Heart right ventricle (tissue), 16 donors: ENCODE data around the gene IQSEC1. TPM values are rescaled to one million over a fixed set of nuclear protein-coding genes. Genes with fewer than 3 reads are reported as not detected.

Experiments
- ATAC-seq, 8 donors: fragments of 200-7000 bp; cut with Tn5 transposase; one replicate each; pipeline ENCODE4 v1.9.1; 2020; ENCODE audit warnings: mild to moderate bottlenecking in 8 of 8, moderate library complexity in 8 of 8, moderate number of reproducible peaks in 1 of 8
- DNase-seq, 2 donors: peaks; one replicate each; pipeline ENCODE4 v3.0.0-alpha.2; 2020
- H3K27ac ChIP-seq, 10 donors: fragments of 200-600 bp; sonication (generic) in 2 of 10; one replicate each; pipeline versions ENCODE4 v1.5.0 to v1.8.0; 2020 to 2022; ENCODE audit warnings: mild to moderate bottlenecking in 3 of 10
- H3K27me3 ChIP-seq, 7 donors: fragments of 200-600 bp; one replicate each; pipeline ENCODE4 v1.8.0; 2021 to 2022; ENCODE audit warnings: mild to moderate bottlenecking in 2 of 7
- H3K36me3 ChIP-seq, 9 donors: fragments of 200-600 bp; sonication (generic) in 1 of 9; one replicate each; pipeline versions ENCODE4 v1.5.0 to v1.8.0; 2020 to 2022; ENCODE audit warnings: mild to moderate bottlenecking in 2 of 9
- H3K4me1 ChIP-seq, 9 donors: fragments of 200-600 bp; sonication (generic) in 1 of 9; one replicate each; pipeline versions ENCODE4 v1.5.0 to v1.8.0; 2020 to 2022; ENCODE audit warnings: mild to moderate bottlenecking in 4 of 9
- H3K4me3 ChIP-seq, 10 donors: fragments of 200-600 bp; sonication (generic) in 2 of 10; one replicate each; pipeline versions ENCODE4 v1.5.0 to v1.8.0; 2020 to 2022; ENCODE audit warnings: mild to moderate bottlenecking in 7 of 10, moderate library complexity in 2 of 10
- H3K9me3 ChIP-seq, 11 donors: fragments of 200-600 bp in 10 of 11; sonication (generic) in 2 of 11; one replicate each; pipeline versions ENCODE4 v1.5.0 to v1.8.0; 2013 to 2022; ENCODE audit warnings: mild to moderate bottlenecking in 2 of 11, control low read depth in 1 of 11, moderate library complexity in 1 of 11
- WGBS, 2 donors: extraction: QIAGEN DNeasy Blood & Tissue Kit; methylation state at CpG; one replicate each; pipeline ENCODE4 v1.1.7; 2013; ENCODE audit warnings: inconsistent platforms in 1 of 2; 5-methylcytosine and 5-hydroxymethylcytosine counted together
- intact Hi-C, 10 donors: fragments of 100-400 bp; cut with DNase I; formaldehyde crosslinking; loops; one replicate each; pipeline versions ENCODE4 v1.11.1 to v1.14.2; 2022
- polyA plus RNA-seq, 2 donors: library from polyadenylated mRNA; stranded (reverse); fragments of 200-250 nt; gene quantifications; one replicate each; pipeline ENCODE4 v1.2.3, GENCODE V29; 2013
- total RNA-seq, 10 donors: library from RNA; stranded (reverse); fragmentation: NEBNext Ultra II Directional in 3 of 10; extraction: Animal tissue kit (Norgen Biotek cat#: 25700) in 3 of 10; gene quantifications; one replicate each; pipeline versions ENCODE4 v1.2.1 to v1.2.4, GENCODE V29; 2021 to 2023
- TF ChIP-seq, protein P1 (sequence below), 9 donors: fragments of 200-600 bp; sonication (generic) in 2 of 9; IDR thresholded peaks; one replicate each; pipeline versions ENCODE4 v1.5.0 to v1.8.0; 2021 to 2022; ENCODE audit warnings: antibody characterized with exemption in 9 of 9, mild to moderate bottlenecking in 5 of 9, moderate library complexity in 1 of 9
- donor health status: Arrhythmogenic right ventricular cardiomyopathy.
- donor health status: ischemic (EF 13 %, LVEDD 7.1; RV severe dilation, severe dysfunction).
- donor health status: healthy with polysubstance abuse.
- donor health status: DM: no; HTN: yes; CAD: no.
- donor health status: DM: no; HTN: no; CAD: no.
- donor health status: ischemic (EF 25% LVEDD 6.9; RV normal size, moderate dysfunction).
- donor health status: ischemic (EF 25% LVEDD 5.7; RV mildly dilated, moderate dysfunction).
- donor health status: healthy.
- donor health status: DM: yes; HTN: yes; CAD: no.
- donor health status: Ischemic cardiomyopathy.
- donor health status: ischemic (EF 35%, LVEDD 5.7; RV mildly dilated, moderate dysfunction).
- donor health status: nonischemic (EF 11% LVEDD 7.7; RV severe dilation, severe dysfunction).
- donor health status: DM: yes; HTN: yes; CAD: no.
- donor health status: PGD.
- donor health status: ischemic (EF 29% LVEDD 5.4; RV normal size, mild dysfunction).
- donor health status: nonischemic (EF 23%, LVEDD 6.1; RV moderate dilation, normal function).

Gene IQSEC1
- total and polyA plus RNA-seq, 12 donors: 13.1 to 73.9 (median 60.4) TPM

DNA sequence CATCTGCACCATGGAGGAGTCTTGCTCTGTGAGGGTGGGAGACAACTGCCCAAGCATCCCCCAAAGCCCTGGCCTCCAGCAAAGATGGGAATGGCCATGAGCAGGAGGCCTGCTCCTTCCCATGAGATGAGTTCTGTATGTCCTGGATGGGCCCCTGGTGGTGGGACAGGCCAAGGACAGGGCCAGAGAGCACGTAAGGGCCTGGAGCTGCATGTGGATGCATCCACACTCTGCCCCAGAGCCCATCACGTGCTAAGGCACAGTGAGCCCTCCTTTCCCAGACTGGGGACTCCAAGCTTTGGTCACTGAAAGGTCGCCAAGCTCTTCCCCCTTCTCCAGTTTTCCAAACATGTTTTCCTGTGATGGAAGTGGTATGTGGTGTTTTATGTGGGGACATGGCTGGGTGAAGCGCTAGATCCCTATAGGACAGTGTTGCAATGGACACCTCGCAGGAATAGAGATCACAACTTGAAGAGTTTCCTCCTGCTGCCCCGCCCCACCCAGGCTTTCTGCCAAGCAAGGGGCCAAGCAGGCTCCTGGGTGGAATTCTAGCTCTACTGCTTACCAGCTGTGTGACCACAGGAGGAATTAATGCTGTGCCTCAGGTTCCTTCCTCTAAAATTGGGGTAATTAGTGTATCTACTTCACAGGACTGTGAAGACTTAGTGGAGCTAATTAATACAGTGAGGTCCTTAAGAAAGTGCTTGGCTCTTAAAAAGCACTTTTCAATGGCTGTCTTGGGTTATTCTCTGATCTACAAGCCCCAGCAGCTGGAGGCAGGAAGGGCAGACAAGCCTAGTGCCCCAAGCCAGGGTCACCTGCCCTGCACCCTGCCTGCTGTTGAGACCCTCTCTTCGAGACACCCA lies 125.5 kb downstream of the IQSEC1 start:
- H3K36me3 ChIP-seq: peaks cover 0 to 9% (median 0%) of the 10 kb centered on the region in 9 donors

DNA sequence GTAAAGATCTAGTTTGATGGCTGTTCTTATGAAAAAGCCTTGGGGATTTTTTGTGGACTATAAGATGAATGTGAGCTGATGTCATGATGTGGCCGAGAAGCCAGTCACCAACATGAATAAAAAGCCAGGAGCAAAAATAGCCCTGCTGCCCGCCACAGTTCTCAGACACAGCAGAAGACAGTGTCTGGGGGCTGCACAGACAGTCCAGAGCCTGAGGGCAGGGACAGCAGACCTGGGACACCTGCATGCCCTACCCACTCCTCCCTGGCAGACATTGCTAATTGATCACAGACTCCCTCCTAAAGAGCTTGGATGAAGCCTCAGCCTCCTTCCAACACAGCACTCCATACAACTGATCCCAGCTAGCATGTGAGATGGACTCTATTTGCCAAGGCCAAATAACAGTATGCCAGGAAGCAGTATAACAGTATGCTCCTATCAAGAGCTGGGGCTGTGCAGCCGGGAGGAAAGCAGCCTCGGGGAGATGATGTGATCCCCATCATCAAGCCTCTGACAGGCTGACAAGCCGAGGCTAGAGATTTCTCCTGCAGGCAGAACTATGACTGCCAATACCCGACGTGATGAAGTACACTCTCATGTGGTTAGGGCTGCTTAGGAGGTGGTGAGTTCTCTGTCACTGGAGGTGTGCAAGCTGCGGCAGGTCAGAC lies 126.4 kb downstream of the IQSEC1 start:
- intact Hi-C loops: no loop called here
- peak in 1 of 8 donors; percentile 6 for ATAC-seq
- Histone ChIP-seq H3K36me3 (peaks cover 0 to 18% (median under 1%) of the 10 kb centered on the region in 9 donors), H3K27ac (peak overlapping the region in 7 of 10 donors; percentile 8 to 36 (median 23)), H3K27me3 (no peaks in the 10 kb centered on the region), H3K4me3 (no peak overlapping the region), H3K4me1 (peaks cover 46 to 97% (median 84%) of the 10 kb centered on the region in 9 donors), H3K9me3 (no peaks in the 10 kb centered on the region)
- TF ChIP-seq, protein P1, sequence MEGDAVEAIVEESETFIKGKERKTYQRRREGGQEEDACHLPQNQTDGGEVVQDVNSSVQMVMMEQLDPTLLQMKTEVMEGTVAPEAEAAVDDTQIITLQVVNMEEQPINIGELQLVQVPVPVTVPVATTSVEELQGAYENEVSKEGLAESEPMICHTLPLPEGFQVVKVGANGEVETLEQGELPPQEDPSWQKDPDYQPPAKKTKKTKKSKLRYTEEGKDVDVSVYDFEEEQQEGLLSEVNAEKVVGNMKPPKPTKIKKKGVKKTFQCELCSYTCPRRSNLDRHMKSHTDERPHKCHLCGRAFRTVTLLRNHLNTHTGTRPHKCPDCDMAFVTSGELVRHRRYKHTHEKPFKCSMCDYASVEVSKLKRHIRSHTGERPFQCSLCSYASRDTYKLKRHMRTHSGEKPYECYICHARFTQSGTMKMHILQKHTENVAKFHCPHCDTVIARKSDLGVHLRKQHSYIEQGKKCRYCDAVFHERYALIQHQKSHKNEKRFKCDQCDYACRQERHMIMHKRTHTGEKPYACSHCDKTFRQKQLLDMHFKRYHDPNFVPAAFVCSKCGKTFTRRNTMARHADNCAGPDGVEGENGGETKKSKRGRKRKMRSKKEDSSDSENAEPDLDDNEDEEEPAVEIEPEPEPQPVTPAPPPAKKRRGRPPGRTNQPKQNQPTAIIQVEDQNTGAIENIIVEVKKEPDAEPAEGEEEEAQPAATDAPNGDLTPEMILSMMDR (IDR thresholded peaks at IDR 0.05): no peak
- DNase-seq: no peak
- 39 to 43% methylated on average over 8 of the region's 8 CpGs for WGBS, 2 donors

More for the DNA sequence above, 125.5 kb downstream of the IQSEC1 start:
- DNase-seq (peak in 1 of 2 donors; percentile 74), ATAC-seq (peak in 3 of 8 donors; percentile 21 to 25 (median 23))
- H3K27ac ChIP-seq: peak overlapping the region in 6 of 10 donors; percentile 1 to 44 (median 32)
- WGBS, 2 donors: 46 to 52% methylated on average over 7 of the region's 7 CpGs
- no peaks in the 10 kb centered on the region for H3K27me3 ChIP-seq
- no peaks in the 10 kb centered on the region for H3K9me3 ChIP-seq
- intact Hi-C loops: no loop called here
- TF ChIP-seq, protein P1 (IDR thresholded peaks at IDR 0.05): peak in 2 of 9 donors; percentile 19 to 21
- no peak overlapping the region for H3K4me3 ChIP-seq
- peaks cover 50 to 97% (median 90%) of the 10 kb centered on the region in 9 donors for H3K4me1 ChIP-seq

DNA sequence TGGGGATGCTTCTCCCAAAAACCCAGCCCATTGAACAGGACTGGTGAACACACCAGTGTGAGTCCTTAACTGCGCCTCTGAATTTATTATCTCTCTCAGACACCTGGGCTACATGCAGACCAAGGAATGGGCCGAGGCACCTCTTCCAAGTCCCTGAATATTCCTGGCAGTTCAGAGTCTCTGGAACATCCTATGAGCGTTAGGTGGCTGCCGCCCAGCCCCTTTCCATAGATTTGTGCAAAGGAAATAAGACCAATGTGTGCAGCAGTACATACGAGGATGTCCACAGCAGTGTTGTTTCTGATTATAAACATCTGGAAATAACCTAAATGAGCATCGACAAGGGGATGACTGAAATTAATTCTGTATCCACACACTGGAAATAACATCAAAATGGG lies 127.0 kb downstream of the IQSEC1 start:
- H3K4me3 ChIP-seq: no peak overlapping the region
- peaks cover 50 to 97% (median 88%) of the 10 kb centered on the region in 9 donors for H3K4me1 ChIP-seq
- 59 to 70% methylated on average over 6 of the region's 6 CpGs for WGBS, 2 donors
- TF ChIP-seq, protein P1 (IDR thresholded peaks at IDR 0.05): no peak
- peaks cover 0 to 24% (median 6%) of the 10 kb centered on the region in 9 donors for H3K36me3 ChIP-seq
- H3K27me3 ChIP-seq: no peaks in the 10 kb centered on the region
- ATAC-seq: no peak
- DNase-seq: no peak
- intact Hi-C loops: no loop called here
- peak overlapping the region in 5 of 10 donors; percentile 8 to 32 (median 19) for H3K27ac ChIP-seq
- H3K9me3 ChIP-seq: no peaks in the 10 kb centered on the region

DNA sequence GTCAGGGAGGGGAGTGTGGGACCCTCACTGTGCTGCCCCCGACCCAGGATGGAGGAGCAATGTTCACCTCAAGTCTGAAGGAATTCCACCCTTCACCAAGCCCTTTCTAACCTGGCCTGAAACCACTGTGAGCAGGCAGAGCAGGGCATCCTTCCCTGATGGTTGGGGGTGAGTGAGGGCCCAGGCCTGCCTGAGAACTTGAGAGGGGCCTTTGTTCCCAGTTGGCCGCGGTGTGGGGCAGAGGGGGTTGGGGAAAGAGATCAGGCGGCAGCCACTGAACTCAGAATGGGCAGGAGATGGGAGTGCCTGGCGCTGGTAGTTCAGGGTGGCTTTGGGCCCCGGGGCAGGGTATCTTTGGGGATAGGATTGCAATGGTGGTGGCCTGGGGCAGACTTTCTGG lies 128.4 kb downstream of the IQSEC1 start:
- ATAC-seq (no peak), DNase-seq (no peak)
- 65 to 72% methylated on average over 6 of the region's 6 CpGs for WGBS, 2 donors
- no peaks in the 10 kb centered on the region for H3K9me3 ChIP-seq
- H3K27ac ChIP-seq: peak overlapping the region in 6 of 10 donors; percentile 12 to 59 (median 41)
- H3K27me3 ChIP-seq: no peaks in the 10 kb centered on the region
- H3K4me3 ChIP-seq: no peak overlapping the region
- intact Hi-C loops: no loop called here
- TF ChIP-seq, protein P1 (IDR thresholded peaks at IDR 0.05): no peak
- H3K36me3 ChIP-seq: peaks cover 0 to 38% (median 13%) of the 10 kb centered on the region in 9 donors
- peaks cover 55 to 100% (median 97%) of the 10 kb centered on the region in 9 donors for H3K4me1 ChIP-seq
